Ascending aorta (tissue), 2 donors: ENCODE data around the gene NDFIP2. TPM values are rescaled to one million over a fixed set of nuclear protein-coding genes. Genes with fewer than 3 reads are reported as not detected.

Experiments
- DNase-seq, 2 donors: peaks; one replicate each; pipeline ENCODE4 v3.0.0-alpha.2; 2019; ENCODE audit warnings: low spot score in 2 of 2
- H3K27ac ChIP-seq, 2 donors: fragments of 200-600 bp; sonication (generic); one replicate each; pipeline ENCODE4 v1.5.1; 2016 to 2017; ENCODE audit warnings: mild to moderate bottlenecking in 1 of 2
- H3K27me3 ChIP-seq: fragments of 200-600 bp; sonication (generic); one replicate; pipeline ENCODE4 v1.5.1; 2017
- H3K36me3 ChIP-seq, 2 donors: fragments of 200-600 bp; sonication (generic); one replicate each; pipeline ENCODE4 v1.5.1; 2016
- H3K4me1 ChIP-seq, 2 donors: fragments of 200-600 bp; sonication (generic); one replicate each; pipeline ENCODE4 v1.5.1; 2016 to 2017; ENCODE audit warnings: mild to moderate bottlenecking in 1 of 2
- H3K4me3 ChIP-seq, 2 donors: fragments of 200-600 bp; sonication (generic); one replicate each; pipeline ENCODE4 v1.5.1; 2016 to 2017; ENCODE audit warnings: mild to moderate bottlenecking in 1 of 2
- H3K9me3 ChIP-seq, 2 donors: fragments of 200-600 bp; sonication (generic); one replicate each; pipeline ENCODE4 v1.5.1; 2016
- intact Hi-C: fragments of 100-400 bp; cut with DNase I; formaldehyde crosslinking; loops from one replicate; pipeline ENCODE4 v1.15.1; 2023
- total RNA-seq: library from RNA; depleted of rRNA; stranded (reverse); fragments of >200 nt; gene quantifications from one replicate; pipeline ENCODE4 v1.1.0, GENCODE V29; 2016
- TF ChIP-seq, protein P1 (sequence below), 3 experiments: fragments of 200-600 bp in 2 of 3; fragments of 450-650 bp in 1 of 3; sonication (generic) in 2 of 3; IDR thresholded peaks; one replicate each; pipeline ENCODE4 v1.5.1; 2016 to 2019; ENCODE audit warnings: antibody characterized with exemption in 3 of 3, mild to moderate bottlenecking in 1 of 3, moderate library complexity in 1 of 3

NDFIP2 gene
- total RNA-seq, 1 donor from 2014 or later: 16.6 TPM

DNA sequence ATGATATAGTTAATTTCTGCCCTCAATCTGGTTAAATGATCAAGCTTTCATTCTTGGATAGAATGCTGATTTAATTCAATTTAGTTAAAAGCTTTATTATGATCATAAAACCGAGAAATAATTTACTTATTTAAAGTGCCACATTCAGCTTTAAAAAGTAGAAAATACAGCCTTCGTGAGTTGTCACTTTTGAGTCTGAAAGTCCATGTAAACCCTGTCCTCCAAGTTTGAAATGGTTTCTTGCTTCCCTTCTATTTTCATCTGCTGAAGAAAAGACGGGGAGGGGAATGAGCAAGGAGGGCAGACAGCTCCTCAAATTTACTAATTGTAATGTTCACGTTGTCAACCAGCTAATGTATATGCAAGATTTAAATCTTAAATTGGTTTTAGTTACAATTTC, 59.5 kb downstream of the NDFIP2 start:
- Histone ChIP-seq H3K36me3 (peaks cover 0 to 3% of the 10 kb centered on the region in 2 donors), H3K27ac (no peak overlapping the region), H3K4me1 (no peaks in the 10 kb centered on the region), H3K27me3 (no peaks in the 10 kb centered on the region), H3K4me3 (no peak overlapping the region), H3K9me3 (no peaks in the 10 kb centered on the region)
- intact Hi-C loops: no loop called here
- TF ChIP-seq, protein P1, sequence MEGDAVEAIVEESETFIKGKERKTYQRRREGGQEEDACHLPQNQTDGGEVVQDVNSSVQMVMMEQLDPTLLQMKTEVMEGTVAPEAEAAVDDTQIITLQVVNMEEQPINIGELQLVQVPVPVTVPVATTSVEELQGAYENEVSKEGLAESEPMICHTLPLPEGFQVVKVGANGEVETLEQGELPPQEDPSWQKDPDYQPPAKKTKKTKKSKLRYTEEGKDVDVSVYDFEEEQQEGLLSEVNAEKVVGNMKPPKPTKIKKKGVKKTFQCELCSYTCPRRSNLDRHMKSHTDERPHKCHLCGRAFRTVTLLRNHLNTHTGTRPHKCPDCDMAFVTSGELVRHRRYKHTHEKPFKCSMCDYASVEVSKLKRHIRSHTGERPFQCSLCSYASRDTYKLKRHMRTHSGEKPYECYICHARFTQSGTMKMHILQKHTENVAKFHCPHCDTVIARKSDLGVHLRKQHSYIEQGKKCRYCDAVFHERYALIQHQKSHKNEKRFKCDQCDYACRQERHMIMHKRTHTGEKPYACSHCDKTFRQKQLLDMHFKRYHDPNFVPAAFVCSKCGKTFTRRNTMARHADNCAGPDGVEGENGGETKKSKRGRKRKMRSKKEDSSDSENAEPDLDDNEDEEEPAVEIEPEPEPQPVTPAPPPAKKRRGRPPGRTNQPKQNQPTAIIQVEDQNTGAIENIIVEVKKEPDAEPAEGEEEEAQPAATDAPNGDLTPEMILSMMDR (IDR thresholded peaks at IDR 0.05): no peak
- no peak for DNase-seq

DNA sequence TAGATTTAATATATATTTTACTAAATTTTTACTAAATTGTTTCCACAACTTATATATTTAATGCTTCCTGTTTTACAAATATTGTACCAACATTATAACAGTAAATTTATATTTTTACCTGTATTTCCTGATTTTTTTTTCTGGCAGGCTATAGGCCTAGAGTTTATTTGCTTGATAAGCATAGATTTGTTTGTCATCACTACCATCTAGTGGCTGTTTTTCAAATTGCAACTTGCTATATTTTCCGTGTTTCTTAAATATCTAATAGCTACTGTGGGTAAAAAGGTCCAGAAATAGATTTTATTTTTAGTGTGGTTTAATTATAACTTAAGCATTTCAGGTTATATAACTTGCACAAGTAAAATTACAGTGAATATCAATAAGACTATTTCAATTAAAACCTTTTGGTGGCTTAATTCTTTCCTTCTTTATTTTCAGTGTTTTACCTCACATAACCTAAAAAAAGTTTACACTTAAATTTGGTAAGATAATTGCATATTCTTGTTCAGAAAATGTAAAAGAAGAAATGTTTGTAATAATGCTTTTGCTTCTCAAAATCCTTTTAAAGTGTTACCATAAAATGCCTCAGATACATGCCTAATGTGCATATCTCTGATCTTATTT, 60.6 kb downstream of the NDFIP2 start:
- H3K27me3 ChIP-seq: no peaks in the 10 kb centered on the region
- DNase-seq: no peak
- no peak overlapping the region for H3K4me3 ChIP-seq
- TF ChIP-seq, protein P1 (IDR thresholded peaks at IDR 0.05): peak; percentile 61 to 84 (median 82)
- peaks cover 0 to 3% of the 10 kb centered on the region in 2 donors for H3K36me3 ChIP-seq
- H3K9me3 ChIP-seq: no peaks in the 10 kb centered on the region
- H3K27ac ChIP-seq: no peak overlapping the region
- intact Hi-C loops: loop anchor here (1.0 kb wide), 1 partner anchor 116 kb away; no protein-coding TSS in a partner anchor
- H3K4me1 ChIP-seq: no peaks in the 10 kb centered on the region

DNA sequence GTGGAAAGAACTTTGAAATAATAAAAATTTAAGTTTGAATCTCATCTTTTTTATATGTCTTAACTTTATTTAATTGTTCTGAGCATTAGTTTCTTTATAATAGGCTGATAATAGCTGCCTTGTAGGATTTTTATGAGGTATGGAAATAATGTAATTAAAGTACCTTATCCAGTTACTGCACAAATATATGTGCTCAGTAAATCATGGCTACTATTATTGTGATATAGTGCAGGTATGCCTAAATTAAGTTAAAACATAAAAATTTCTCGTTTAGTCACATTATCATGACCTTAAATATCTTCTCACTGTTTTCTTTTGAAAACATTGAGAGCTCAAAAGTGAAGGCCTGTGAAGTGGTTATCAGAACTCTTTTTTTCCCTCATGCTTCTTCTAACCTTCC, 62.9 kb downstream of the NDFIP2 start:
- no peak overlapping the region for H3K4me3 ChIP-seq
- H3K36me3 ChIP-seq: no peaks in the 10 kb centered on the region
- H3K27ac ChIP-seq: no peak overlapping the region
- H3K4me1 ChIP-seq: no peaks in the 10 kb centered on the region
- no peaks in the 10 kb centered on the region for H3K27me3 ChIP-seq
- intact Hi-C loops: no loop called here
- no peaks in the 10 kb centered on the region for H3K9me3 ChIP-seq
- TF ChIP-seq, protein P1 (IDR thresholded peaks at IDR 0.05): no peak
- DNase-seq: no peak

DNA sequence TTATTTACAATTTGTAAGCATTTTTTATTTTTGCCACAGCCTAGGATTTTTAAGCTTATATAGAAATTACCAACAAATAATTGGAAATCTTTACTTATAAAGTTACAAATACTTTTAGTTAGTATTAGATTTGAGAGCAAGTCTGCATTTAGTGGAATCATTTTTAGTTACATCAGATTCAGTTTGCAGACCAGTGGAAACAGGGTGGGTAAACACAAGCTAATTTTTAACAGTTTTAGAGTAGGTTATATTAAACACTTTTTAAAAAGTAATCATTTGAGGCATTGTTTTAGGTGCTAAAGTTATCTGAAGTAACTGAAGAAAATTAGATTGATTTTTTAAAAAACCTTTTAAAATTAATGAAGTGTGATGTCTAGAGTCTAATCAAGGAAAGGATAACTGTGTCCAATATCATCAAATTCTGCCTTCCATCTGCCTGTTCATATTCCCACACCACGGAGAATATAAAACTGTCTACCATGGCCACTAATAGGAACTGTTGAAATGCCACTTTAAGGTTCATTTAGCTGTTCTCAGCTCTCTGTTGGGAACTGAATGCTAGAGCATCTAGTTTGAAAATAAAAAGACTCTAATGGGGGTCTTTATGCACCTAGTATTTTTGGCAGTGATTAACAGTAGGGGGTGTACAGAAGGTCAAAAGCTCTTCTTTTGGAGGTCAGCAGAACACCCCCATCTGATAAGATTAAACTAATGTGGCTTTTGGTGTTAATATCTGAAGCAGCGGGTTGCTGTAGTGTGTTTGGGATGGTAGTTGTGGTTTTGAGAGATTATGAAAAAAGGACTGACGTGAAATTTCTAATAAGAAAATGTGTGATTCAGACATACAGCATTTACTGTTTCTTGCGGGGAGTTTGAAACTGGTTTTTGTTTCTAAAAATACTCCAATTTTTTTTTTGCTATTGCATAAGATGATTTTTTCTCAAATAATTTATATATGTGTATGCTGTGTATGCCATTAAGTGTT, 66.5 kb downstream of the NDFIP2 start:
- TF ChIP-seq, protein P1 (IDR thresholded peaks at IDR 0.05): no peak
- no peak overlapping the region for H3K4me3 ChIP-seq
- H3K4me1 ChIP-seq: no peaks in the 10 kb centered on the region
- DNase-seq: no peak
- intact Hi-C loops: no loop called here
- H3K27ac ChIP-seq: no peak overlapping the region
- no peaks in the 10 kb centered on the region for H3K27me3 ChIP-seq
- H3K36me3 ChIP-seq: no peaks in the 10 kb centered on the region
- no peaks in the 10 kb centered on the region for H3K9me3 ChIP-seq

DNA sequence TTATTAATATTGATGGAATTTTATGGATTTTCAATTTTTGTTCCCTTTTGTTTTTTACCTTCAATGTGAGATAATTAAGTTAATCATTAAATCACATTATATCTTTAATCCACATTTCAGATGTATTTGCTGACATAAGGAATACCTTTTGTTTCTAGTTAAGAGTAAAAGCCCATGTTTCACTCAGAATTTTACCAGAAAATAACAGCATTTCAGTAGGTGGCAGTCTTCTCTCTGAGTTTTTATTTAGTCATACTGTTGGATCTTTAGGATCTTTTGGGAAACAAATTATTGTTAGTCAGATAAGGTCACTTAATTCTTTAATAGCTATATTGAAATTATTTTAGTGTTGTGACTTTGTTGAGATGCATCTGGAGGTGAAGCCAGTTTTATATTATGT, 67.9 kb downstream of the NDFIP2 start:
- no peaks in the 10 kb centered on the region for H3K36me3 ChIP-seq
- H3K9me3 ChIP-seq: no peaks in the 10 kb centered on the region
- H3K27me3 ChIP-seq: no peaks in the 10 kb centered on the region
- H3K27ac ChIP-seq: no peak overlapping the region
- no peak overlapping the region for H3K4me3 ChIP-seq
- no peaks in the 10 kb centered on the region for H3K4me1 ChIP-seq
- intact Hi-C loops: no loop called here
- no peak for DNase-seq
- TF ChIP-seq, protein P1 (IDR thresholded peaks at IDR 0.05): no peak
